Stimulated activated CD8-positive, alpha-beta memory T cell treated with anti-CD3 and anti-CD28 coated beads, Interleukin-7, amount 100 ng/mL, for 48 hours (primary cell): ENCODE data around the gene CREM.

Experiments used
- DNase-seq, 2 donors: peaks; one replicate each; pipeline ENCODE4 v3.0.0-alpha.2; 2020; ENCODE audit warnings: low read depth in 1 of 2; ENCODE audit errors: extremely low read depth in 1 of 2

The CREM gene

GRCh38 chr10:35217455-35217854 lies 90.8 kb downstream of the CREM start:
- DNase-seq = no peak

GRCh38 chr10:35218339-35218955 lies 91.8 kb downstream of the CREM start:
- peak in 1 of 2 donors; percentile 83 for DNase-seq

- DNase-seq = no peak
Measured at GRCh38 chr10:35219292-35219691, 92.6 kb downstream of the CREM start.

GRCh38 chr10:35219891-35220890 lies 93.5 kb downstream of the CREM start:
- DNase-seq = no peak

GRCh38 chr10:35223016-35223415 lies 96.4 kb downstream of the CREM start:
- DNase-seq = no peak

- no peak for DNase-seq
Measured at GRCh38 chr10:35224045-35224740, 97.5 kb downstream of the CREM start.

DNA sequence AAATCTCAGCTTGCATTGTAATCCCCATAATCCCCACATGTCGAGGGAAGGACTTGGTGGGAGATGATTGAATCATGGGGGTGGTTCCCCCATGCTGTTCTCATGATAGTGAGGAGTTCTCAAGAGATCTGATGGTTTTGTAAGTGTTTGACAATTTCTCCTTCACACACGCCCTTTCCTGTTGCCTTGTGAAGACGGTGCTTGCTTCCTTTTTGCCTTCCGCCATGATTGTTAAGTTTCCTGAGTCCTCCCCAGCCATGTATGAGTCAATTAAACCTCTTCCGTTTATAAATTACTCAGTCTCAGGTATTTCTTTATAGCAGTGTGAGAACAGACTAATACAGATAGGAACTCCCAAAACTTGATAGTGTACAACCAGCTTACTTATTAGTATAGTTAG lies 98.6 kb downstream of the CREM start:
- DNase-seq = no peak

GRCh38 chr10:35226507-35226906 lies 99.9 kb downstream of the CREM start:
- DNase-seq = no peak

- no peak for DNase-seq
Measured at GRCh38 chr10:35228058-35228457, 101.4 kb downstream of the CREM start.

DNA sequence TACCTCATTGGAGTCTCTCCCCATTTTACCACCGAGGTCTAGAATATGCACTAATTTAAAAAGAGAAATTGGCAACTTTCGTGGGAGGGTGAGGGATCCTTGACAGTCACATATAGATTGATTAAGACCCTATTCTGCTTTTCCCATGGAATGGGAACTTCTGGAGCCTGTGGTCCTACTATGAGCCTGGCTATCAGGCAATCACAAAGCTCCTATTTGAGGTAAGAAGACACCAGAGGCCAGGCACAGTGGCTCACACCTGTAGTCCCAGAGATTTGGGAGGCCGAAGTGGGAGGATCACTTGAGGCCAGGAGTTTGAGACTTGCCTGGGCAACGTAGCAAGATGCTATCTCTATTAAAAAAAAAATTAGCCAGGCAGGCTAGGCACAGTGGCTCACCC lies 105.0 kb downstream of the CREM start:
- no peak for DNase-seq

DNA sequence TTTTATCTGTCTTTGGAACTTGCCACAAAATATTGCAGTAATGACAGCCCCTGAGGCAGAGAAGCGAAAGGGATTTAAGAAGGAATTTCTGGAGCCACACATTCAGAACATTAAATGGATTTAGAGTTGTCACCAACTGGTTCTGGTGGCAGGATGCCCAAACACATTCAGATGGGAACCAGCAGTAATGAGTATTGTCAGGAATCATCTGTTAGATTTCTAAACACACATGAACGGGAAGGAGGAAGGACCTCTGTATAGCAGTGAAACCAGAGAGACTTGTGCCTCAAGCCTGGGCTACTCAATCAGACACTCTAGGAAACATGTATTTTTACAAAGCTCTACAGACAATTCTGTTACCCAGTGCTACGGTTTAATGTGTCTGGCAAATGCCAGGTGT lies 105.9 kb downstream of the CREM start:
- no peak for DNase-seq

- no peak for DNase-seq
Measured at GRCh38 chr10:35234073-35234472, 107.4 kb downstream of the CREM start.

DNA sequence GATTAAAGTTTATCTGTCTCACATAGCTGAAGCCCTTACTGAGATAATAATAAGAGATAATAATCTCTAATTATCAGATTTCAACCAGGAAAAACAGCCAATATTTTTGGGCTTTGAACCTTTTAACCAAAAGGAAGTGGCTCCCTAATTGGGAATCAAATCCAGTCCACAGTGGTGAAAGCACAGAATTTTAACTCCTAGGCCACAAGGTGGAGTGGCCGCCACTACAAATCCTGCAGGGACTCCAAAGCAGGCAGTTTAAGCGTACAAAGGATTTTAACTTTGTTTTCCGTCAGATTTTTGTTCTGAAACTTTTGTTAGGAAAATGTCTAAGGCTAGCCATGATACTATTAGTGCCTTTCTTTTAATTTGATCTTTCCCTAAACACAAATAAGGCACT lies 110.1 kb downstream of the CREM start:
- no peak for DNase-seq

GRCh38 chr10:35237766-35238512 lies 111.3 kb downstream of the CREM start:
- no peak for DNase-seq

GRCh38 chr10:35244549-35244948 lies 117.9 kb downstream of the CREM start:
- DNase-seq = no peak

DNA sequence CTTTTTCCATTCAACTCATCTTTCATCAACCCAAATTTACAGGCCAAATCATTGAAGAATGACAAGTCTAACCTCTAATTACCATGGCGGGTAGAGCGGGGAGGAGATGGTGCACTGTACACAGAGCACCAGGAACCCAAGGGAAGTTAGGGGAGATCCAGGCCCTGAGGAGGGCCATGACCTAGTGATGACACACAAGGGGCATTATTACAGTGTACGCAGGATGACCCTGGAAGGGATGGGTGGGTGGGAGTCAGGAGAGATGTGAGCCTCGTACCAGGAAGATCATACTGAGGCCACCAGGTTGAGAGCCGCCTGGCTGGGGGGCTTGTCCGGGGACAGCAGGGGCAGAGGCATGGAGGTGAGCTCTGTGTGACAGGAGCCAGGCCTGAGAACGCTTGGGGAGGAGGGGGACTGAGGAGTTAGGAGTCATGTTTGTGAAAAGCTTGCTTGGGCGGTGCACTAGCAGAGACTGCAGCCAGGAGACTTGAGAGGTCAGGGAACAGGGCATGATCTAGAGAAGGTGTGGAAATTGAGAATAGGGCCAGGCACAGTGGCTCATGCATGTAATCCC lies 120.2 kb downstream of the CREM start:
- DNase-seq = no peak

DNA sequence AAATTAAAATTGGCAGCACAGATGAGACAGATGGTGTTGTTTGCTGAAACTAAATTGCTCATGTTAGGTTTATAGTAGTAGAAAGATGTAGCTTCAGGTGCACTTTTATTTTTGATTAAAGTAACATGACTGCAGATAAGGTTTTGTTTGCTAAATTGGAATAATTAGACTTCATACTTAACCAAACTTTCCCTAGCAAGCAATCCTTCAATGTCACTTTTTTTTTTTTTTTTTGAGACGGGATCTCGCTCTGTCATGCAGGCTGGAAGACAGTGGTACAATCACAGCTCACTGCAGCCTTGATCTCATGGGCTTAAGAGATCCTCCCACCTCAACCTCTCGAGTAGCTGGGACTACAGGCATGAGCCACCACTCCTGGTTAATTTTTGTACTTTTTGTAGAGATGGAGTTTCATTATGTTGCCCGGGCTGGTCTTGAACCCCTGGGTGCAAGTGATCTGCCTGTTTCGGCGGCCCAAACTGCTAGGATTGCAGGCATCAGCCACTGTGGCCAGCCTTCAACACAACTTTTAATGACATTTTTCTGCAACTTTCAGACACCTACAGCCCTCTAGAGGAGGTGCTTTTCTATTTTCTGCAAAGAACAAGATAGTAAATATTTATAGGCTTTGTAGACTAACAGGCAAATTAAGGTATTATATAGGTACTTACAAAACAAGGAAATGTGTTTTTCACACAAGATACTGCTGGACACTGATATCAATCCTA lies 124.9 kb downstream of the CREM start:
- DNase-seq = no peak

GRCh38 chr10:35257057-35257983 lies 130.7 kb downstream of the CREM start:
- no peak for DNase-seq
